HG02610 (cell line): ENCODE results near the gene FILIP1.
A peak's percentile ranks its signal among the peaks of the same experiment; 100 is the strongest.

Source experiments
- ATAC-seq: cut with Tn5 transposase; IDR thresholded peaks from one replicate; pipeline ENCODE4 v1.9.1; 2021; ENCODE audit warnings: mild to moderate bottlenecking, moderate library complexity; ENCODE audit not compliant: unreplicated experiment

The FILIP1 gene

DNA sequence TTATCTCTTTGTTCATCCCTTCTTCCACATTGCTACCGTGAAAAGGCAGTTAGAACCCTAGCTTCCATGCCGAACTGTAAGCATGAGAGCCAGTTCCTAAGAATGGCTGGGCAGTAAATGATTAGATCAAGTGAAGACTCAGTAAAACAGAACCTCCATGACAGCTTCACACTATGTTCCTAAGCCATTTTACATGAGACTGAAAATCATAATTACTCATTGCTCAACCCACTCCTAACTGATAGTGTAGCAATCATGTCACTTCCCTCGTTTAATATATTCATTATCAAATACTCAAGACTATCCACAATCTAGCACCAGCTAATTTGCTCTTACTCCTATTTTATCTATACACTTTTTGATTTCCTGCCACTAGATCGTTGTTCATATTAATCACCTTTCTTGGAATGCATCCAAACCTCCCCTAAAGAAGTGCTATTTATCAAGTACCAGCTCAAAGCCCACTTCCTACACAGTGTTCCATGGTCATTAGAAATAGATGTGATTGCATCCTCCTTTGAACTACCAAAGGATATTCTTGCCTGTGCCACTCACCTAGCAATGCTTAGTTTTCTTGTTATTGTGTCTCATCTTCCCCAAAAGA, 215.0 kb downstream of the FILIP1 start:
- no peak for ATAC-seq

GRCh38 chr6:75275067-75275466, 218.5 kb downstream of the FILIP1 start:
- no peak for ATAC-seq

DNA sequence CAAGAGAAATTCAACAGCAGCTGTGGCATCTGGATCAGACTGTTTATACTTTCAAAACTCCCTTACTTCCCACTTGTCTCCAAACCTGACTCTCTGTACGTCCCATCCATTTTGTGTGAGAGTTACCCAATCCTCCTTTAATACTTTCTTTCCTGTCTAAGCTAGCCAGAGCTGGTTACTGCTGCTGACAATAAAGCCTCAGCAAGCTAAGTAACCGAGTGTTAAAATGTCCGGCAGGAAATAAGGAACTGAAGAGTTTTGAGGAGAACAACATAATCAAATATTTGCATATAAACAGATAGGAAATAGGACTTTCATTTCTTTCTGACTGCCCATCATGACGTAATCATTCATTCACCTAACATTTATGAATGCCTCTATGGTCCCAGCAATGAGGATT, 220.6 kb downstream of the FILIP1 start:
- ATAC-seq = no peak

DNA sequence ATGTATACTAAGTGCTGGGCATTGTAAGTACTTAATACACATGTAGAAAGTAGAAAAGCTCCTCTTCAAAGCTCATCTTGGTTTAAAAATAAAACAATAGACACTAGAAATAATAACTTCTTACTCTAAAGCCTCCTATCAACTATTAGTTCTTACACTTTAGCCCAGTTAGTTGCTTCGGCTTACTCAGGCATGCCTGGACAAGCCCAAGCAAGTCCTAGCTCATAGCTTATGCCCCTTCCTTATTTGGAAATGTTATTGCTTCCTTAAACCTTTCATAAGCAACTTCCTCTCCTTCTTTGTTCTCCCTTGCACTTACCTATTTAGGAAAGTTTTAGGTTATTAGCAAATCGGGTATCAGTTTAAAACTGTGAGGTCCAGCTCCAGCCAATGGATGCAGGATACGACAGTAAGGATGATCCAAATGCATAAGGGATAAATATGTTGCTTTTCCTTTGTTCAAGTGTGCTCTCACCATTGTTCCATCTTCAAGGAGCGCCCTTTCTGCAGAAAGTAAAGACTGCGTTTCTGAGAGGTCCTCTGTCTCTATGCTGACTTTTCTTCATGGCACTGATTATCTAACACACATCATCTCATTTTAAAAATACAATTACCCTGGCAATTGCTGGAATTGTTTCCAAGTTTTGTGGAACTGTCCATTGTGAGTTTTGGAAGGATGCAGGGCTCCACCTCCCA, 221.3 kb downstream of the FILIP1 start:
- no peak for ATAC-seq

GRCh38 chr6:75268988-75269354, 224.6 kb downstream of the FILIP1 start:
- ATAC-seq = no peak

GRCh38 chr6:75268121-75268987, 225.2 kb downstream of the FILIP1 start:
- ATAC-seq = peak; percentile 53

DNA sequence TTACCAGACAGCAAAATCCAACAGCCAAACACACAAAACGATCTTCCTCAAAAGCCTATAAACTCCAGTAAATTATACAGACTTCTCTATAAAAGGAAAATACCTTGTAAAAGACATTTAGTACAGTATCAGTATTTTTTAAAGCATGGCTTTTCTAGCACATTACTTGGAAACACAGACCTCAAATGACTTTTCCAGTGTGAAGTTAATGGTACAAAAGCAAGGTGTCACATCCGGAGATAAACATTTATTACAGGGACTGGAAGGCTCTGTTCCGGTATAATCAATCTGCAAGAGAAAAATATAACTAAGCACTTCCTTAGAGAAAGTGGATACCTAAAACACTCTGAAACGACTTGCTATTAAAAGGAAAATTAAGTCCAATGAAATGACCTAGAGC, 226.1 kb downstream of the FILIP1 start:
- ATAC-seq = no peak

DNA sequence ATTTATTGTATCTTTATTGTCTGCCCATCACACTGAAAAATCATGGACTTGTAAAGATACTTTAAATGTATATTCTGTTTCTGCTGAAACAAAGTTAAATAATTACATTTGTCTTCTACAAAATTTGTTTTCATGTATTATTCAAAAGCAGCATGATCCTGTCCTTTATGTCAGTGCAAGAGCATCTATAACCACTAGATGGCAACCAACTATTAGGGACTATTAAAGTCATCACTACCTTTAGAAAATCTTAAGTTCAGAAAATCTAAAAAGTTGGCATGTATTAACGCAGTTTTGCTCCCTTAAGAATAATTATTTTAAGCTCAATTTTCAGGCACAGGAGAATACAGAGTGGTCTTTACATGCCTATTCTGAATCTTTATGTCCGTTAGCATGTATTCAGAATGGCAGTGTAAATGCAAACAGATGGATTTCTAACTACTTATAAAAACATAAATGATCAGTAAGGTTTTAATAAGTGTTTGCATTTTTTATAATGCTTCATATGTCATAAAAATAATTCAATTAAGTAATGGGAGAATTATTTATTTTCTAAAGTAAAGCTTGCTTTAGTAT, 226.8 kb downstream of the FILIP1 start:
- peak; percentile 54 for ATAC-seq

DNA sequence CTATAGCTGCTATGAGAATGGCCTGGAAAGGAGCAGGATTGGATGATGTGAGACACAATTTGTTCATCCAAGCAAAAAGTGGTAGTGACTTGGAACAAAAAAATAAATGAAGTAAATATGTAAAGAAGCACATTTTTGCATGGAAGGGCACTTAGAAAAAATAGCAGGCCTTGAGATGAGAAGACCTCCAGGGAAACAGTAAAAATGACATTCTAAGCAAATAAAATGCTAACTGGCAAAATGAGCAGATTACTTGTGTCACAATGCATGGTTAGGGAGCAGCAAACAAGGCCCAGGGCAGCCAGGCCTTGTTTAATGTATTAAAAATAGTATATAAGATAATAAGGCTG, 230.2 kb downstream of the FILIP1 start:
- no peak for ATAC-seq

- no peak for ATAC-seq
These were observed 230.7 kb downstream of the FILIP1 start for GRCh38 chr6:75262716-75263400.

DNA sequence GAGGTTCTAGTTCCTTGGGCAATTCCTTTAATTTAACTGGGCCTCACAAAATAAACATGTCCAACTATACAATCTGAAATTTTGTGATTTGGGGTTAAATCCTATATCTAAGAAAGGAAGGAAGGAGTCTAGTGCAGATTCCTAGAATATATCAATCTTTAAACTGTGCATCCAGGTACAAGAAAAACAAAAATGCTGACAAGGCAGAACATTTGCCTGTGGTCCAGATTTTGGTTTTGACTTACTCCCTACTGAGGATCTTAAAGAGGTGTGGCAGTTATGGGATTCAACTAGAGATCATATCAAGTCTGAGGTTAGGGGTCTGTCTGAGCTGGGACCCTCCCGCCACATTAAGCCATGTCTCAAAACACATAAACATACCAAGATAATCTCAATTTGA, 232.3 kb downstream of the FILIP1 start:
- no peak for ATAC-seq

DNA sequence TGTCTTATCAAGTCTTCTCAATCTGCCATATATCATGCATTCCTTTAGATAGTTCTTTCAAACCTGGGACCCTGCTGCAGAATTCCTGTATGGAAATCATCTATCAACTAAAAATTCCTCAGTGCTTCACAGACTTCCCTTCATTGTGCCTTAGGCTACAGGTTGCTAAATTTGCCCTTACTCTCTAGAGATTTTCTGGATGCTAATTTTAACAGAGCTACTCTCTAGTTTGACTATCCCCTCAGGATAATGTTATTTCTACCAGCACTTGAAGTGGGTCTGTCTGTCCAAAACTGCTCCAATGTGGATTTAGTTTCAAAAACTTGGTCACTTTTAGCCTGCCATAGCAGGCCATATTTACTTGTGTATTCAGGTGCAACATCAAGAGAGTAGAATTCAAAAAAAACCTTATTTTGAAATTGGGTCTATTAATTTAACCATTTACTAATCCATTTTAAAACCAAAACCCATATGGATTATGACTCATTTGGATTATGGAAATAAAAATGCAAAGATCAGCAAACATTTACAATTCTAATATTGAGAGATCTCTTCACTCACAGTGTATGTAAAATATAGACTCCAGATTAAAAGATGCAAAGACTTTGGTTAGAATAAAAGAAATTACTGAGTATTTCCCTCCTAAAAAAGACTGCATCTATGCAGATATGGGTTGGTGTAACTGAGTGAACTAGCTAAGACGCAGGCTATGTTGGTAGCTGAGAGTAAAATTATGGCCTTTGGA, 236.1 kb downstream of the FILIP1 start:
- ATAC-seq = no peak

- no peak for ATAC-seq
These were observed 243.0 kb downstream of the FILIP1 start for GRCh38 chr6:75250552-75250951.

DNA sequence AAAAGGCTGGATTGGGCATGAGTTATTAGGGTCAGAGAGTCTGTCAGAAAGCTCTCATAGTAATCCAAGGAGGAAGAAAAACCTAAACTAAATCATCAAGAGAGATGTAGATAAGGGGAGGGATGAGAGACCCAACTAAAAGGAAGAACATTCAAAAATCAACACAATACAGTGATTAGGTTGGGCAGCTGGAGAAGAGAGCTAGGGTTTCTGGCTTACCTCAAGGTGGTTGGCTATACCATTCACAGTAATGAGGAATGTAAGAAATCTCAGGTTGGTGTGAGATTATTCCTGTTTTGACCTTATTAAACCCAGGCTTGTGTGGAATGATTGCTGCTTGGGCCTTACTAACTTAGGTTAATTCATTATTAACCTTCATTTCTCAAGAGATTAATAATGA, 243.8 kb downstream of the FILIP1 start:
- ATAC-seq = no peak

- no peak for ATAC-seq
These were observed 247.2 kb downstream of the FILIP1 start for GRCh38 chr6:75246386-75246785.

GRCh38 chr6:75244063-75244584, 249.5 kb downstream of the FILIP1 start:
- ATAC-seq = peak; percentile 9

DNA sequence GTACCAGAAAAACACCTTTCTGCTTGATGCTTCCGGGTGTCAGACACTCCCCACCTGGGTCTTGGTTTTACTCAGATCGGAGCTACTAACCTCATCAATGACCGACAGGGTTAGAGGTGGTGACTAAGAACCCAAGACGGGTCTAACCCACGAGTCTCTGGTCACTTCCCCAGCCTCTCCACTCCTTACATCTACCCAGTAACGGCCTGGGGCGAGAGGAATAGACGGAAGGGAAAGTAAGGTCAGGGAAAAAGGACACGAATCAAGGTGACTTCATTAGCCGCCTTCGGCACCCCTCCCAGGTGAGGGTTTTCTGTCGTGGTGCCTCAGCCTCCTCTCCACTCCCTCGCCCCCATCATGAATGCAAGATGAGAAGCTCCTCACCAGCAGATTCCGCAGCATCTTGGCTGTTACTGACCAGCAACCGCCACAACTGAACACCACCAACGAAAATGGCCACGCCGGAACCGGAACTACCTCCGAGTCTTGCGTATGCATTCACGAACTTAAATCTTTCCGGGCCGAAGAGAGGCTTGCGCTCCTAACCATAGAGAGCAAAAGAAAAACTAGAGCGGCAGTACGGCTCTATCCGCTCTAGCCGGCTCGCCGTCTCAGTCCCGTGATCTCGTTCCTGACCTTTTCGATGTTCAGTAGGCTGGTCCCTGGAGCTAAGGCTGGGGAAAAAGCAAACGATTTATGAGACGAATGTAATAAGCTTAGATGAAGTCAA, 250.1 kb downstream of the FILIP1 start, which contains the start of gene COX7A2:
Gene COX7A2, minus strand, starts transcription at position 469 of the 730 bp plus-strand sequence. Its CDS starts 67 bp downstream, at position 402.
- peak; percentile 93 for ATAC-seq
